RWPE1 (cell line): ENCODE results near the gene ANO4.

ENCODE experiments used
- CTCF ChIA-PET: fragments of 350-600 bp; sonication (Branson Sonifier 250); formaldehyde crosslinking; extraction: SDS; loops from one replicate; lab custom pipeline; 2021; lab: Yijun Ruan, JAX
- POLR2A ChIA-PET: fragments of 400-600 bp; formaldehyde crosslinking; extraction: SDS; loops from one replicate; lab custom pipeline; 2020; ENCODE audit warnings: antibody characterized with exemption; ENCODE audit not compliant: low non-redundant PET; lab: Yijun Ruan, JAX
- DNase-seq: peaks from one replicate; pipeline ENCODE4 v3.0.0; 2012; ENCODE audit warnings: low spot score
- H3K27ac ChIP-seq: fragments of 450-650 bp; 2 replicates; pipeline ENCODE4 v1.5.1; 2017
- TF ChIP-seq, protein P1 (sequence below): fragments of 450-650 bp; conservative IDR thresholded peaks from 2 replicates; pipeline ENCODE4 v1.5.1; 2017; ENCODE audit warnings: low read depth, mild to moderate bottlenecking

Gene ANO4

DNA sequence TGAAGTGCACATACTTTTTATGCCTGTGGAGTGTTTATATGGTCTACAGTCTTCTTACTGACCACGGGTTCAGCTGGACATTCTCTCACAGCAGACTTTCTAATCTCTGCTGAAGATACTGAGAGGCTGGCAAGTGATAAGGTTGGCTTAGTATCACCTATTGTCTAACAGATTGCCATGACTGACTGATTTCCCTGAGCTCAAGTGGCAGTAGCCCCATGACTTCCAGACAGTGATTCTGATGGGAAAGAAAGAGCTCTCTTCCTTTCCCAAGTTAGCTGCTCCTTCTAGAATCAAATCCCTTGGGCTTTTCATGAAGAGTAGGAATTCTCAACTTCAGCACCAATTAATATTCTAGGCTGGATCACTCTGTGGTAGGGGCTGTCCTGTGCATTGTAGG lies 141.4 kb downstream of the ANO4 start:
- ChIA-PET CTCF (no interaction called here), POLR2A (no interaction called here)
- no peak overlapping the region for H3K27ac ChIP-seq
- TF ChIP-seq, protein P1, sequence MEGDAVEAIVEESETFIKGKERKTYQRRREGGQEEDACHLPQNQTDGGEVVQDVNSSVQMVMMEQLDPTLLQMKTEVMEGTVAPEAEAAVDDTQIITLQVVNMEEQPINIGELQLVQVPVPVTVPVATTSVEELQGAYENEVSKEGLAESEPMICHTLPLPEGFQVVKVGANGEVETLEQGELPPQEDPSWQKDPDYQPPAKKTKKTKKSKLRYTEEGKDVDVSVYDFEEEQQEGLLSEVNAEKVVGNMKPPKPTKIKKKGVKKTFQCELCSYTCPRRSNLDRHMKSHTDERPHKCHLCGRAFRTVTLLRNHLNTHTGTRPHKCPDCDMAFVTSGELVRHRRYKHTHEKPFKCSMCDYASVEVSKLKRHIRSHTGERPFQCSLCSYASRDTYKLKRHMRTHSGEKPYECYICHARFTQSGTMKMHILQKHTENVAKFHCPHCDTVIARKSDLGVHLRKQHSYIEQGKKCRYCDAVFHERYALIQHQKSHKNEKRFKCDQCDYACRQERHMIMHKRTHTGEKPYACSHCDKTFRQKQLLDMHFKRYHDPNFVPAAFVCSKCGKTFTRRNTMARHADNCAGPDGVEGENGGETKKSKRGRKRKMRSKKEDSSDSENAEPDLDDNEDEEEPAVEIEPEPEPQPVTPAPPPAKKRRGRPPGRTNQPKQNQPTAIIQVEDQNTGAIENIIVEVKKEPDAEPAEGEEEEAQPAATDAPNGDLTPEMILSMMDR = no peak
- DNase-seq = no peak

DNA sequence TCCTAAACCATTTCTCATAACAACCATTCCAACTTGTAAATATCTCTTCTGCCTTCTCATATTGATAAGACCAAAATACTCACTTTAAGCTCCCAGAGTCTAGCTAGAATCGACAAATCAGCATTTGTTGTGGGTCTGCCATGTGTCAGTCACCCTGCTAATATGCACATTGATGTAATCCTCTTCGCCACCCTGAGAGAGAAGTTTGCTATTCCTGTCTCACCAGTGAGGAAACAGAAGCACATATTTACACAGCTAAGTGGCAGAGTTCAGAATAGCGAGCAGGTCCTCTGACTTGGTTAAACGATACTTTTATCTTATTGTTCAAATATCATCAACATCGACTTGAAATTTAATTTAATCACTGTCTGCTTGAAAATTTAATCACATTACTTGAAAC lies 142.1 kb downstream of the ANO4 start:
- H3K27ac ChIP-seq = no peak overlapping the region
- CTCF ChIA-PET = no interaction called here
- POLR2A ChIA-PET = no interaction called here
- no peak for DNase-seq
- TF ChIP-seq, protein P1 = no peak

- CTCF ChIA-PET = no interaction called here
- TF ChIP-seq, protein P1 = no peak
- no peak for DNase-seq
- H3K27ac ChIP-seq = no peak overlapping the region
- POLR2A ChIA-PET = no interaction called here
These were observed 145.9 kb downstream of the ANO4 start for GRCh38 chr12:100940503-100940902.

DNA sequence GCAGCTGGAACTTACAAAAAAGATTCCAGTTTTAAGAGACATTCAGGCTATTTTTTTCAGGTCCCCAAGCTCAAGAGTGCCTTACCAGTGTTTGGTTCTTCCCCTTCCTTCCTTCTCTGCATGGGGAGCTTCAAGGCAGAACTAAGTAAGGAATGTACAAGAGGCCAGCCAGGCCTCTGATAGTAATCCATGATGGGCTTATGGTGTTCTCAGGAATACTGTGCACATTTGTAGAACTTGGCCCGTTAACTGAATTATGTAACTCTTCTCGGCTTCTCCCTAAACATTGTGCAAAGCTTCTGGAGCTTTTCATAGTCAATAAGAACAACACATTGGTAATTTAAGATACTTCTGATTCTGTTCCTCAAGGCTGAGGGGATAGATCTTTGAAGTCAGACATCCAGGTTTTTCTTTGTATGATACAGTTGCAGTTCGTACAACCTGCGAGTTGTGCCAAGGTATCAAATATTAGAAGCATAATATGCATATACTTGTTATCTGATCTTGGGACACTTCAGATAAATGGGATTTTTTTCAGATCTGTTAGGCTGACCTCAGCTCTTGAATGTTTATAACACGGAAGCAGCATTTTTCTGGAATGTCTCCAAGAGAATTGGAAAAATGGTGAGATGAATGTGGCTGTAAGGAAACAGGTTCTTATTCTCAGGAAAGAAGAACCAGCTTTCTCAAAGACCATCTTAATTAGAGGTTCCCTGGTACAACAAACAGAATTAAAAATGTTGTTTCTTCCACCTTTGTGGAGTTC lies 148.6 kb downstream of the ANO4 start:
- CTCF ChIA-PET = interaction anchor here (0.7 kb wide), 1 partner anchor 597 kb away, joined by 4 read pairs; no protein-coding TSS in a partner anchor
- TF ChIP-seq, protein P1 = no peak
- no peak overlapping the region for H3K27ac ChIP-seq
- no peak for DNase-seq
- POLR2A ChIA-PET = no interaction called here

DNA sequence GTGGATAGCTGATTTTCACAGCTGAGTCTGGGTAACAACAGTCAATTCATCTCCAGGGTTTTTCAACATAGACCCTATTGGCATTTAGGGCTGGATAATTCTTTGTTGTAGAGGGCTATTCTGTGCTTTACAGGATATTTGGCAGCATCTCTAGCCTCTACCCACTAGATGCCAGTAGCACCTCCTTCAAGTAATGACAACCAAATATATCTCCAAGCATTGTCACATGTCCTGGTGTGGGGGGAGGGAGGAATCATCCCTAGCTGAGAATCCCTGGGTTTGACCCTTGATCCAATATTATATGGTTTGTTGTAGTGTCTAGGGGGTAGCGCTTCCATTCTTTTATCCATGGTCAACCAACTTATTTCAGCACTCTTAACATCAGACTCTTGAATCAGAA lies 157.2 kb downstream of the ANO4 start:
- TF ChIP-seq, protein P1 = no peak
- POLR2A ChIA-PET = no interaction called here
- CTCF ChIA-PET = no interaction called here
- H3K27ac ChIP-seq = no peak overlapping the region
- DNase-seq = no peak

DNA sequence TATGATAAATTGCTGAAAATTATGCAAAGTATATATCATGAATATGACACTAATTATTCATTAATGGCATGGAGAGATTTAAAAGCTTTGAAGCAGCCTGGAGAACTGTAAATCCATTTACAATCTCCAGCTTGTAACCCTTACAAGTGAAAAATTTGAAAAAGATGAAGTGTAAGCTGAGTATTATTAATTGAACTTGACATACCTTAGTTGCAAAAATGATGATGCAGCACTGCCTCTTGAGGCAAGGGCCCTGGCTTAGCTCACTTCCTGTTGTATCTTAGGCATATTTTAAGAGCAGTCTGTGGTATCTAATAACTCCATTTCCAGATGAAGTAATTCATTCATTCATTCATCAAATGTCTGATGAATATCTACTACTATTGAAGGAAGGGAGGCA lies 158.6 kb downstream of the ANO4 start:
- ChIA-PET CTCF (no interaction called here), POLR2A (no interaction called here)
- DNase-seq = no peak
- H3K27ac ChIP-seq = no peak overlapping the region
- TF ChIP-seq, protein P1 = no peak
